ENCODE results near the gene TMEM186. TPM values are rescaled to one million over a fixed set of nuclear protein-coding genes. Genes with fewer than 3 reads are reported as not detected.
A peak's percentile ranks its signal among the peaks of the same experiment; 100 is the strongest.

The TMEM186 gene
- total and polyA plus RNA-seq, 9 of the 15 experiments (the other 6 are each of a cell fraction or from before 2014, with no cell fraction given) = 10.1 to 33.4 (median 16.4) TPM

- no peak overlapping the region for H3K27ac ChIP-seq (ENCODE audit: extremely low read depth, low read depth, low read length)
- WGBS (ENCODE audit: insufficient coverage, low coverage, missing lambda C conversion rate) = 96% methylated on average over 13 of the region's 13 CpGs
- H3K4me3 ChIP-seq = no peak overlapping the region
- no peaks in the 10 kb centered on the region for H3K27me3 ChIP-seq (ENCODE audit: control insufficient read depth in 2 of 2, insufficient read depth in 2 of 2, low read length in 2 of 2)
- DNase-seq (ENCODE audit: extremely low read depth in 1 of 4, low spot score in 3 of 4) = no peak
- no peak overlapping the region for H2AFZ ChIP-seq (ENCODE audit: low read depth, low read length)
- POLR2A ChIA-PET = interaction anchor here (1.0 to 1.4 kb wide), 2 partner anchors 10 to 55 kb away, joined by 3 to 7 read pairs; no protein-coding TSS in a partner anchor
- H3K9me3 ChIP-seq (replicated peaks; ENCODE audit: control insufficient read depth, insufficient read depth, low read depth, low read length) = no peaks in the 10 kb centered on the region
- TF ChIP-seq TEAD1 (CRISPR knock-in tag; IDR thresholded peaks at IDR 0.05) (no peak), TAL1 (IDR thresholded peaks at IDR 0.05) (no peak), STAT5A (IDR thresholded peaks at IDR 0.05; ENCODE audit: borderline replicate concordance, low read length) (no peak), HMG20A (CRISPR knock-in tag; conservative IDR thresholded peaks at IDR 0.05) (no peak), CREM (IDR thresholded peaks at IDR 0.05; ENCODE audit: low read depth) (no peak), ELF2 (CRISPR knock-in tag; IDR thresholded peaks at IDR 0.05) (no peak), ZFPM2 (CRISPR knock-in tag; IDR thresholded peaks at IDR 0.05) (no peak), PPARD (CRISPR knock-in tag; IDR thresholded peaks at IDR 0.05) (no peak), ZNF263 (CRISPR knock-in tag; IDR thresholded peaks at IDR 0.05; ENCODE audit: borderline replicate concordance) (no peak), SNRNP70 (optimal IDR thresholded peaks at IDR 0.05; ENCODE audit: low read depth, low read length) (no peak), SRSF1 (IDR thresholded peaks at IDR 0.05; ENCODE audit: low read depth, low read length) (no peak), ETS2 (tag; IDR thresholded peaks at IDR 0.05; ENCODE audit: borderline replicate concordance, poor library complexity, severe bottlenecking) (no peak)
- in situ Hi-C loops (cut with MboI) = no loop called here
- no peaks in the 10 kb centered on the region; a peak in 1 of 5 replicates for H3K4me1 ChIP-seq (replicated peaks in 1 of 2; ENCODE audit: control insufficient read depth in 2 of 2, insufficient read depth in 2 of 2, low read length in 2 of 2)
- peaks cover 21% of the 10 kb centered on the region for H3K79me2 ChIP-seq (ENCODE audit: control insufficient read depth, insufficient read depth, low read length)
- H4K20me1 ChIP-seq (replicated peaks; ENCODE audit: control insufficient read depth, insufficient read depth, low read length) = no peaks in the 10 kb centered on the region; the same call in 1 of the 2 replicates
- no peak overlapping the region for H3K9ac ChIP-seq (ENCODE audit: insufficient read depth in 1 of 2, low read depth in 2 of 2, low read length in 2 of 2)
- no peak overlapping the region for H3K4me2 ChIP-seq (ENCODE audit: insufficient read depth, low read length)
- BruUV-seq (replicated peaks) = TSS peak; percentile 4
- peaks cover 99% of the 10 kb centered on the region for H3K36me3 ChIP-seq (ENCODE audit: control insufficient read depth, insufficient read depth, low read length)
- no peak for FAIRE-seq
- CTCF ChIA-PET (ENCODE audit: low intra/inter-chr PET ratio) = no interaction called here
- no peaks in the 10 kb centered on the region for H3K9me1 ChIP-seq (ENCODE audit: control insufficient read depth, insufficient read depth, low read length)
- intact Hi-C loops (cut with micrococcal nuclease) = no loop called here
- no peak for ATAC-seq
These were observed 9.0 kb upstream of the TMEM186 start for GRCh38 chr16:8806272-8806983.

Measured in K562 (cell line).